ENCODE data around the gene HTRA2. TPM values are rescaled to one million over a fixed set of nuclear protein-coding genes. Genes with fewer than 3 reads are reported as not detected.

HTRA2 gene
- total RNA-seq, 1 donor: 32.9 TPM

DNA sequence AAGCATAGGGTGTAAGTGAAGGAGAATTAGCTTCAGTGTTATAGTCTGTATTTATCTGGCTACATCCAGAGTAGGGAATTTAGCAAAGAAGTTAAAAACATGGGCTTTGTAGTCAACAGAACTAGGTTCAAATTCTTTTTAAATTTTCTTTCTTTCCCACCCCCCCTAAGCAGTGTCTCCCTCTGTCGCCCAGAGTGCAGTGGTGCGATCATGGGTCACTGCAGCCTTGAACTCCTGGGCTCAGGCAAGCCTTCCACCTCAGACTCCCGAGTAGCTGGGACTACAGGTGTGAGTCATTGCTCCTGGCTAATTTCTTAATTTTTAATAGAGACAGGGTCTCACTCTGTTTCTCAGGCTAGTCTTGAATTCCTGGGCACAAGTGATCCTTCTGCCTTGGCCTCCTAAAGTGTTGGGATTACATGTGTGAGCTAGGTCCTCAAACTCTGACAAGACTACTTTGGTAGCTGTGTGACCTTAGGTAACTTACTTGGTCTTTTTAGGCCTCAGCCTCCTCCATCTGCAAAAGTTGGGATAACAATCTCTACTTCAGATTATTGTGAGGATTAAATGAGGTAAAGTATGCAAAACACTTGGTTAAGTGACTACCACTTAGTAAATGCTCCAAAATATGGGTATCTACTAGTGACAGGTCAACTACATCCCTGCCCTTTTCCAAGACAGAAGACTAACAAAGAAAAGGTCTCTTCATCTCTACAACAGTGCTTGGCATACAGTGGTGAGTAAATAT is 42.6 kb downstream of the HTRA2 start:
- H3K4me3 ChIP-seq (ENCODE audit: low read depth, low read length): no peak overlapping the region
- no peak for DNase-seq (ENCODE audit: low read depth)
- TF ChIP-seq, protein P1, sequence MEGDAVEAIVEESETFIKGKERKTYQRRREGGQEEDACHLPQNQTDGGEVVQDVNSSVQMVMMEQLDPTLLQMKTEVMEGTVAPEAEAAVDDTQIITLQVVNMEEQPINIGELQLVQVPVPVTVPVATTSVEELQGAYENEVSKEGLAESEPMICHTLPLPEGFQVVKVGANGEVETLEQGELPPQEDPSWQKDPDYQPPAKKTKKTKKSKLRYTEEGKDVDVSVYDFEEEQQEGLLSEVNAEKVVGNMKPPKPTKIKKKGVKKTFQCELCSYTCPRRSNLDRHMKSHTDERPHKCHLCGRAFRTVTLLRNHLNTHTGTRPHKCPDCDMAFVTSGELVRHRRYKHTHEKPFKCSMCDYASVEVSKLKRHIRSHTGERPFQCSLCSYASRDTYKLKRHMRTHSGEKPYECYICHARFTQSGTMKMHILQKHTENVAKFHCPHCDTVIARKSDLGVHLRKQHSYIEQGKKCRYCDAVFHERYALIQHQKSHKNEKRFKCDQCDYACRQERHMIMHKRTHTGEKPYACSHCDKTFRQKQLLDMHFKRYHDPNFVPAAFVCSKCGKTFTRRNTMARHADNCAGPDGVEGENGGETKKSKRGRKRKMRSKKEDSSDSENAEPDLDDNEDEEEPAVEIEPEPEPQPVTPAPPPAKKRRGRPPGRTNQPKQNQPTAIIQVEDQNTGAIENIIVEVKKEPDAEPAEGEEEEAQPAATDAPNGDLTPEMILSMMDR (IDR thresholded peaks at IDR 0.05; ENCODE audit: insufficient read depth, low read length): peak; percentile 16

DNA sequence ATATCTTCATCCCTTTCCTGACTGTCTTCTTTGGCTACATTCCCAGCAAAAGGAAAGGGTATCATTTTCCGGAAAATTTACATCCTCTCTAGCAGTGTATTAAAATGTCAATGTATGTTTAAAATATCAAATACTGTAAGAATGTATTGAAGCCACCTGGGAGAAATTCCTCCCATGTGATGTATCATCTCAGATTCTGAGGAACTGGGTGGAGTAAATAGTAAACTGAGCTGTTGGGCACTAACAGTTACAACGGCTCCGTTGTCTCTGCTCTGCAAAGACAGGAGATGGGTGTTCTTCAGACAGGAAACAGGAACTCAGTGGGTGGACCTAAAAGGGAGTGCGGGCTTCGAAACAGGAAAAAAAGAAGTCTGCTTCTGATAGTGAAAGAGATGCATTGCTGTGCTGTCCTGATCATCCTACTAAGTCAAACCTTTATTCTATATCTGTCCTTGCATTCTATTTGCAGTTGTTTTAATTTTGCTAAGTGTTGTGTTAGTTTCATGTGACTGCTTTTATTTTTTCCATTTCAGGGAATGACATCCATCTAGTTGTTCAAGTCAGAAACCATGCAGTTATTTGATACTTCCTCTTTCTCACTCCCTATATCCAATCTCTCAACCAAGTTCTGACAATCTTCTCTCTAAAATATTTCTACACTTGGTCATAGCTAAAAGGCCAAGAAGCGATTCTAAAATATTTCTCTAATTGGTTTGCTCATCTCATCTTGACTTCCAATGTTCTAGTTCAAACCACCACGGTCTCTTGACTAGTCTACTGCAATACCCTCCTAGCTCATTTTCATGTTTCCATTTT is 44.2 kb downstream of the HTRA2 start:
- DNase-seq (ENCODE audit: low read depth): no peak
- H3K4me3 ChIP-seq (ENCODE audit: low read depth, low read length): no peak overlapping the region

DNA sequence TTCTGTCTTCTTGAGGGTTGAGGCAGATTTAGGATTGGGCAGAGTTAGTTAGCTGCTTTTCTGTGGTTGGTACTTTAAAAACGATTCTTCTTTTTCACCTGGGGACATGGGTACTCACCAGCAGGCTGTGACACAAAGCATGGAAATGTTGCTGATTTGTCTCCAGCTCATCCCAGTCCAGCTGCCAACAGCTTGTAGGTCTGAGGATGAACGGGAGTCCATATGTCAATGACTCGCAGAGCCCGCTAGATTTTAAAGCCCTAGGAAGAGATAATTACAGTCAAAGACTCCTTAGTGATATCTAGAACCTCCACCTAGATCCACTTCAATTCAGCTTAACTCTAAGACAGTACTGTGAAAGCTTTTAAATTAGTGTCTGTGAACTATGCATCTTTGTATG is 45.6 kb downstream of the HTRA2 start:
- TF ChIP-seq, protein P1 (IDR thresholded peaks at IDR 0.05; ENCODE audit: insufficient read depth, low read length): no peak
- no peak overlapping the region for H3K4me3 ChIP-seq (ENCODE audit: low read depth, low read length)
- DNase-seq (ENCODE audit: low read depth): no peak

More for the DNA sequence above, 44.2 kb downstream of the HTRA2 start:
- TF ChIP-seq, protein P1 (IDR thresholded peaks at IDR 0.05; ENCODE audit: insufficient read depth, low read length): no peak

DNA sequence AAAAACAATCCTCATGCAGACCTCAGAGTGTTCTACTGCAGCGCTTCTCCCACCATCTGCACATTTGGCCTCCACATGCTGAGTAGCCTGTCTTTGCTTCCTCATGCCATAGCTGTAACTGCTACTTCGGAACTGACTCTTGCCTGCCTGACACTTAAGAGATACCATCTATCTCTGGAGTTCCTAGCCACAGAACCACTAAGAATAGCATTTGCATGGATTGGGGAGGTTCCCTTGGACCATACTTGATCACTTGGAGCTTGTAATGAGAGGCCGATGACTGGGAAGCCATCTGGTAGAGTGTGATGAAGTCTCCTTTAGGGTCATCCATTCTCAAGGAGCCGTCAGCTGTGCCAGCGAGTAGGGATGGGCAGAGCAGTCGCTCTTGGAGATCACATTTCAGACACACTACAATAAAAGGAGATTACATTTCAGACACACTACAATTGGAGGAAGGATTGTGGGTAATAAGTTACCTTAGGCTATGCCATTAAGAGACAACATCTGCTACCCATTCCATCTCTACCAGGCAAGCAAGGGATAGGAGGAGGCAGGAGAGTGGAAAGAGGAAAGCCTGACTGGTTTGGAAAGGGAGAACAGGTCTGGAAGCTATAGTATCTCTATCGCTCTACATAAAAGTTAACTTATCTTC is 46.6 kb downstream of the HTRA2 start:
- TF ChIP-seq, protein P1 (IDR thresholded peaks at IDR 0.05; ENCODE audit: insufficient read depth, low read length): no peak
- no peak overlapping the region for H3K4me3 ChIP-seq (ENCODE audit: low read depth, low read length)
- no peak for DNase-seq (ENCODE audit: low read depth)

DNA sequence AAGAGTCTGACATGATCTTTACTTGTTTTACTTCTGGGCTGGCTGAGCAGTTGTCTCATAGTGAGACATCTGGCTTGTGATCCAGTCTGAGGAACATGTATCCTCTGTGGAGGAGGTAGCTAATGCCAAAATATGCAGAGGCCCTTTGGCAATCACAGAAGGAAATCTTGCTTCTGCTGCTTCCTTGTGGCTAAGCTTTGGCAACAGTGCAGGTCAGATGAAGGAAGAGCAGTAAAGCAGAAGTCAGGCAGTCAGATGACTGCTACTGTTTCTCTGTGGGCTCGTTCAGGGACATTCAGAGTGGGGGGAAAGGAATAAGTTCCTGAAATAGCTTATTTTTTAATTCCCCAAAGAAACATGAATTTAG is 47.1 kb downstream of the HTRA2 start:
- peak; percentile 95 for DNase-seq (ENCODE audit: low read depth)
- TF ChIP-seq, protein P1 (IDR thresholded peaks at IDR 0.05; ENCODE audit: insufficient read depth, low read length): peak; percentile 33
- H3K4me3 ChIP-seq (ENCODE audit: low read depth, low read length): no peak overlapping the region

DNA sequence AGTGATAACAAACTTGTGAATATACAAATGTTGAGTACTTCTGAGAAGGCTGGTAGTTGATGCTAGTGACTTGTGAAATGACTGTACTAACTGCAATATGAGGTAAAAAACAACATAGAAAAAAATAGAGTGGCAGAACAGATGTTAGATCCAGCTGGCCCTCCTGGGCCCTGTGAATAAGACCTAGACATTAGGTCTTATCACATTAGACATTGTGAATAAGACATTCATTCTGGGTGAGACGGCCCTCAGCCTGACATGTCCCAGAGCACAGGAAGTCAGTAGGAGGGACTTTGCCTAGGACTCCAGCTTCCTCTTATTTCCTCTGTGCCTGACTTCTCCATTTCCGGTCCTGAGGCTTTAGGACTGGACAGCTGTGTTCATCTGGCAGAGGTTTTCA is 47.7 kb downstream of the HTRA2 start:
- H3K4me3 ChIP-seq (ENCODE audit: low read depth, low read length): no peak overlapping the region
- peak; percentile 73 for DNase-seq (ENCODE audit: low read depth)
- TF ChIP-seq, protein P1 (IDR thresholded peaks at IDR 0.05; ENCODE audit: insufficient read depth, low read length): no peak

Measured in fibroblast of the aortic adventitia (primary cell).